IPS-NIHi11 (cell line): ENCODE results near the gene OR14J1.
"Not testable (repeated sequence)": the region's sequence is repeated elsewhere in the genome, so short reads cannot be mapped to it uniquely, and the experiment has no call there.

Source experiments
- DNase-seq: peaks from one replicate; pipeline ENCODE4 v3.0.0; 2012; ENCODE audit warnings: mixed read lengths, low spot score

OR14J1 gene, protein sequence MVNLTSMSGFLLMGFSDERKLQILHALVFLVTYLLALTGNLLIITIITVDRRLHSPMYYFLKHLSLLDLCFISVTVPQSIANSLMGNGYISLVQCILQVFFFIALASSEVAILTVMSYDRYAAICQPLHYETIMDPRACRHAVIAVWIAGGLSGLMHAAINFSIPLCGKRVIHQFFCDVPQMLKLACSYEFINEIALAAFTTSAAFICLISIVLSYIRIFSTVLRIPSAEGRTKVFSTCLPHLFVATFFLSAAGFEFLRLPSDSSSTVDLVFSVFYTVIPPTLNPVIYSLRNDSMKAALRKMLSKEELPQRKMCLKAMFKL

GRCh38 chr6:29301316-29301715 lies at the start of gene OR14J1:
OR14J1 (plus strand) TSS chr6:29301701; CDS start chr6:29306690, 4,989 bp downstream.
- DNase-seq = no peak

- DNase-seq = no peak
These were observed 49.8 kb upstream of the OR14J1 start for GRCh38 chr6:29251736-29252135.

DNA sequence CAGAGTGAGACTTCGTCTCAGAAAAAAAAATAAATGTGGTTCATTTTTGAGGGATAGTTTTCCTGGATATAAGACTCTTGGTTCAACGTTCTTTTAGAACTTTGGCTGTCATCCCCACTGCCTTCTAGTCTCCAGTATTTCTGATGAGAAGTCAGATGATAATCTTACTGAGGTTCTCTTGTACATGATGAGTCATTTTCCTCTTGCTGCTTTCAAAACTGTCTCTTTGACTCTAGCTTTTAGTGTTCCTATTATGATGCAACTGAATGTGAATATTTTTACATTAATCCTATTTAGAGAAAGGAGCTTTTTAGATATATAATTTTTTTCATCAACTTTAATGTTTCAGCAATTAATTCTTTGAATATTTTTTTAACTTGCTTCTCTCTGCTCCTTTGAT lies 46.0 kb upstream of the OR14J1 start:
- no peak for DNase-seq

- DNase-seq = no peak
These were observed 41.8 kb upstream of the OR14J1 start for GRCh38 chr6:29259721-29260120.

DNA sequence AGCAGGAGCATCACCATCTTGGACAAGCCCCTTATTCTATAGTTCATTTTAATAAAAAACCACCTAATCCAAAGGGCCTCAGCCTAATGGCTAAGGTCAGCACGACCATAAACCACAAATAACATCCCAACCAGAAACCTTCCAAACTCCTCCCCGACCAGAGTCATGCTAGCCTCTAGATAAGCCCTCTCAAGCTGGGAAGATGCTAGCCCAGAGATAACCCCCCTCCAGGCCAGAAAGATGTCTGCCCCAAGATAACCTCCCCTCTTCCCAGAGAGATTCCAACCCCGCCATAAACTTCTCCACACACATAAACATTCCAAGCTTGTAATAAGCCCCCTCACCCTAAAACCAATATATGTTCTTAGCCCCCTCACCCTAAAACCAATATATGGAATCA lies 38.5 kb upstream of the OR14J1 start:
- DNase-seq = no peak

- DNase-seq = no peak
These were observed 7.0 kb upstream of the OR14J1 start for GRCh38 chr6:29294499-29294914.

GRCh38 chr6:29295181-29295585 lies 6.3 kb upstream of the OR14J1 start:
- DNase-seq = no peak

DNA sequence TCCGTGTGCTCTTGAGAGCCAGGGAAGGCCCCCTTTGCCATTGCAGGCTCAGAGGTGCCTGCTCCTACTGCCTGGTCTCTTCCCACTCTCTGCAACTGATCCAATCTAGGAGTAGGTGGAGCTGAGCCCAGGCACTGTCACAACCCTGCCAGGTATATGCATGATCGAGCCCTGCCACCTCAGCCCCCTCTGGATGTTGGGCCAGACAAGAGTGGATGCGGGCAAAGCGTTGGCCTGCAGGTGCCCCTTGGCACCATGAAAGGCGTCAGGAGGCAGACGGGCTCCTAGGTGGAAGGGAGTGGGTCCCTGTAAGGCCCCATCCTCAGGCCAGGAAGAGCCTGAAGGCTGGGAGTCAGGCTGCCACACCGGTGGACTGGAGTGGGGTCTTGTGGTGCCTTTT lies 5.9 kb upstream of the OR14J1 start:
- no peak for DNase-seq

DNA sequence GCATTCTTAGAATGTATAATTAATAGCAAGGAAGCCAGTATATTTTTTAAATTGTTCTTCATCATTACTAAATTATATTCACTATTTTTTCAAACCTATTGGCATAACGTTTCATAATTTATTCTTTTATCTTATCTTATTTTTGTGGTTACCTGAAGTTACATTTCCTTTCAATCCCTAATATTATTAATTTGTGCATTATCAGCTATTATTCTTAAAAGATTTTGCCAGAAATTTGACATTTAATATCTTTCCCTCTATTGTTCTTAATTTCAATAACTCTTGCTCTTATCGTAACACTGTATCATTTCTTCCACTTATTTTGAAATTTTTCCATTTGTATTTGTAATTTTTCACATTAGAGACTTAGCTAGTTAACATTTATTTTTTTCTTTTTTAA lies 18.4 kb downstream of the OR14J1 start:
- DNase-seq = no peak

GRCh38 chr6:29323332-29323731 lies 21.8 kb downstream of the OR14J1 start:
- DNase-seq = not testable (repeated sequence)

DNA sequence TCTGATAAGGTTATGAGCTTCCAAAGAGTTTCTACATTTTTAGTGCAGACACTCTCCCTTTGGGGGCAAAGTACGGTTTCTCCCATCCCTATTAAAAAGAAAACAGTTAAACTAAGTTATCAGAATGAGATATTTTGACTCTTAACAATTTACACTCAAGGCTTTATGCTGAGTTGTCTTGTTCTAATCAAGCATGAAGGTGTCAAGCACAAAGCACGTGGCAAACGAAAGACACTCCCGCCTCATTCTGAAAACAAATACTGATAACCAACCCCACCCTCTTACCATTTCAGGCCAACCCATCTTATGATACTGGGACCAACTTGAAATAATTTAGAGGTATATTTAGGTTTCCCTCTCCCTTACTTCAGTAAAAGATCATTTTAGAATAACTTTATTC lies 24.3 kb downstream of the OR14J1 start:
- DNase-seq = no peak

GRCh38 chr6:29332676-29333075 lies 31.2 kb downstream of the OR14J1 start:
- DNase-seq = no peak

- DNase-seq = no peak
These were observed 34.8 kb downstream of the OR14J1 start for GRCh38 chr6:29336269-29336668.

DNA sequence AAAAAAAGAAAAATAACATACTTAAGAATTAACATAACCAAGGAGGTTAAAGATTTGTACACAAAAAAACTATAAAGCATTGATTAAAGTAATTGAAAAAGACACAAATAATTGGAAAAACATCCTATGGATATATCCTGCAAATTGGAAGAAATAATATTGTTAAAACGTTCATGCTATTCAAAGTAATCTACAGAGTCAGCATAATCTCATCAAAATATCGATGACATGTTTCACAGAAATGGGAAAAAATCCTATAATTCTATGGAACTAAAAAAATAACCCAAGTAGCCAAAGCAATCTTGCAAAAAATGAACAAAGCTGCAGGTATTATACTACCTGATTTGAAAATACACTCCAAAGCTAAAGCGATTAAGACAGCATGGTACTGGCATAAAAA lies 43.9 kb downstream of the OR14J1 start:
- DNase-seq = no peak

DNA sequence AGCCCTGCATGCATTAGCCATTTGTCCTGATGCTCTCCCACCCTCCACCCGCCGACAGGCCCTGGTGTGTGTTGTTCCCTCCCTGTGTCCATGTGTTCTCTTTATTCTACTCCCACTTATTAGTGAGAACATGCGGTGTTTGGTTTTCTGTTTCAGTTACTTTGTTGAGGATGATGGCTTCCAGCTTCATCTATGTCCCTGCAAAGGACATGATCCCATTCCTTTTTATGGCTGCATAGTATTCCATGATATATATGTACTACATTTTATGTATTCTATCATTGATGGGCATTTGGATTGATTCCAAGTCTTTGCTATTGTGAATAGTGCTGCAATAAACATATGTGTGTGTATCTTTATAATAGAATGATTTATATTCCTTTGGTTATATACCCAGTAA lies 47.8 kb downstream of the OR14J1 start:
- not testable (repeated sequence) for DNase-seq

DNA sequence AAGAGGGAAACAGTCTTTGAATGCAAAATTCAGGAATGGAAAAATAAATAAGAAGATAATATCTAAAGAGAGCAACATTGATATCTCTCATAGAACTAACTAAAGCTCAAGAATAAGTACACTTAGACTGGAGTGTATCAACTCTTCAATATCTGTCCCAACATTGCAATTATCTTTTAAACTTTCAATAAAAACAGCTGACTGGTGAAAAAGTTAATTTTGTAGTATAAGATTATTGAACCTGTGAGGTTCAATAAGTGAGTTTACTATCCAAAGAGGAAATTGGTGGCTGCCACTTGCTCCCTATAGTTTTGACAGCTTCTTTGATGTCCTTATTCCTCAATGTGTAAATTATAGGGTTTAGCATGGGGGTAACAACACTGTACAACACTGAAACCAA lies 53.5 kb downstream of the OR14J1 start:
- DNase-seq = no peak

DNA sequence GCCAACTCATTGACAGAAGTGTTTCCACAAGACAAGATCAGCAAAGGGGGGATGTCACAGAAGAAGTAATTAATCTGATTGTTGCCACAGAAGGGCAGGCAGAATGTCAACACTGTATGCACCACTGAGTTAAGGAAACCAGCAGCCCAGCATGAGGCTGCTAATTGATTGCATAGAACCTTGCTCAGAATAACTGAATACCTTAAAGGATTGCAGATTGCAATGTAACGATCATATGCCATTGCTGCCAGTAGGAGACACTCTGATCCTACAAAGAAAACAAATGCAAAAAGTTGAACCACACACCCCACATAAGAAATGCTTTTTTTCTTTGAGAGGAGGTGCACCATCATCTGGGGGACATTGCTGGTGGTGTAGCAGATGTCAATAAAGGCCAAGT lies 54.1 kb downstream of the OR14J1 start:
- no peak for DNase-seq
